ENCODE results near the gene ZNF415.

The ZNF415 gene

DNA sequence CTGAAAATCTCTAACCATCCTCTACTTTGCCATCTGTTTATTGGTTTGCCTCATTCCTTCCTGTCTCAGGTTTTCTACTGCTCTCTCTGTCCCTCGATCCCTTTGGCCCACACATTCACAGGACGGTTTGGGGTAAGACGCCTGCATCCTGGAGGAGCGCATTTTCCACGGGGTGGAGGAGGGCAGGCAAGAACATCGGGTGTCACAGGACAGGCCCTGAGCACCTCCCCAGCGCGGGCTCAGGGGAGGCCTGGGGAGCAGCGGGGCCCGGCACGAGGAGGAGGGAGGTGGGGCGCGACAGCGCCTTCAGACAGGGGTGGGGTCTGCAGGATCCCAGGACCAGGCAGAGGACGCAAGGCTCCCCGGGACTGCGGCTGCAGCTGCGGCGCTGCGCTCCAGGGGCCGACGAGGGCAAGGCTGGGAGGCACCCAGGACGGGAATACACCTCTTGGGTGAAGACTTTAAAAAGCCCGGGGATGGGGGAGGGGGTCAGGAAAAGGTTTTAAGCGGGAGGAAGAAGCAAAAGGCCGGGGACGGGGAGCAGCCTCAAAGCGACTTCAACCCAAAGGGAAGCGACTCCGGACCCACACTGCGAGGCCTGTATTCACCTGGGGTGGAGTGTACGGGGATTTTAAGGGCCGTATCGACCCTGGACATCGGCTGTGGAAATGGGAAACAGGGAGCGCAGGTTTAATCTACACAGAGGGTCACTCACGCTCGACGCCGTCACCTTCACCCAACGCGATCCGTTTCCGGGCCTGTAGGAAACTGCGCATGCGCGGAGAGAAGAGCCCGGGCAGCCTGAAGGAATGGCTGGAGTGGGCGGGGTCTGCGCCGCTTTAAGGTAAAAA, at the start of gene ZNF415:
Gene ZNF415, minus strand, starts transcription at position 770 of the 851 bp plus-strand sequence. CDS start 10,234 bp downstream, outside the sequence.
- no peak for TF ChIP-seq FOXM1 (IDR thresholded peaks at IDR 0.05; ENCODE audit: borderline replicate concordance, low read depth)
- no peak for TF ChIP-seq REST (IDR thresholded peaks at IDR 0.05; ENCODE audit: low read depth)
- TF ChIP-seq EGR1 (IDR thresholded peaks at IDR 0.05) = no peak
- TF ChIP-seq YY1 (IDR thresholded peaks at IDR 0.05; ENCODE audit: low read depth) = 0 out of 2 replicates have a peak, but pooled peaks have one; percentile 20
- TF ChIP-seq, protein P1, sequence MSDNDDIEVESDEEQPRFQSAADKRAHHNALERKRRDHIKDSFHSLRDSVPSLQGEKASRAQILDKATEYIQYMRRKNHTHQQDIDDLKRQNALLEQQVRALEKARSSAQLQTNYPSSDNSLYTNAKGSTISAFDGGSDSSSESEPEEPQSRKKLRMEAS (IDR thresholded peaks at IDR 0.05) = peak; percentile 69
- TF ChIP-seq EP300 (IDR thresholded peaks at IDR 0.05; ENCODE audit: borderline replicate concordance) = no peak
- no peak for TF ChIP-seq TEAD4 (IDR thresholded peaks at IDR 0.05)
- TF ChIP-seq CEBPB (IDR thresholded peaks at IDR 0.05) = no peak
- TF ChIP-seq ZBTB7A (IDR thresholded peaks at IDR 0.05; ENCODE audit: low read depth) = no peak

DNA sequence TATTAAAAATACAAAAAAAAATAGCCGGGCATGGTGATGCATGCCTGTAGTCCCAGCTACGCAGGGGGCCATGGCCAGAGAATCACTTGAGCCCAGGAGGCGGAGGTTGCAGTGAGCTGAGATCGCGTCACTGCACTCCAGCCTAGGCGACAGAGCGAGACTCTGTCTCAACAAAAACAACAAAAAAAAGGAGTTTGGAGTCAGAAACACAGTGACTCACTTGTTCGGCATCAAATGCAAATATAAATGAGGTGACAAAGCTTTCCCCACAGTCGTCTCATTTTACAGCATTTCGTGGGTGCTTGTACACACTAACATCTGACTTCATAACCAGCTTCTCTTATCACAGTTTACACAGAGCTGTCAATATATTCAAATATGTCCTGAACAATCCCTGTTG, 49.5 kb upstream of the ZNF415 start:
- TF ChIP-seq REST (IDR thresholded peaks at IDR 0.05; ENCODE audit: low read depth) (no peak), CEBPB (IDR thresholded peaks at IDR 0.05) (no peak), CREB1 (IDR thresholded peaks at IDR 0.05; ENCODE audit: low read depth) (no peak), EGR1 (IDR thresholded peaks at IDR 0.05) (no peak), USF1 (IDR thresholded peaks at IDR 0.05) (no peak), TAF1 (IDR thresholded peaks at IDR 0.05; ENCODE audit: low read depth) (no peak), FOXM1 (IDR thresholded peaks at IDR 0.05; ENCODE audit: borderline replicate concordance, low read depth) (no peak), TEAD4 (IDR thresholded peaks at IDR 0.05) (no peak), NFIC (IDR thresholded peaks at IDR 0.05) (no peak), EP300 (IDR thresholded peaks at IDR 0.05; ENCODE audit: borderline replicate concordance) (no peak), ZBTB7A (IDR thresholded peaks at IDR 0.05; ENCODE audit: low read depth) (no peak), TCF12 (IDR thresholded peaks at IDR 0.05; ENCODE audit: low read depth) (no peak), YY1 (IDR thresholded peaks at IDR 0.05; ENCODE audit: low read depth) (no peak), RAD21 (IDR thresholded peaks at IDR 0.05; ENCODE audit: low read depth) (no peak)
- TF ChIP-seq, protein P1 (IDR thresholded peaks at IDR 0.05) = no peak

DNA sequence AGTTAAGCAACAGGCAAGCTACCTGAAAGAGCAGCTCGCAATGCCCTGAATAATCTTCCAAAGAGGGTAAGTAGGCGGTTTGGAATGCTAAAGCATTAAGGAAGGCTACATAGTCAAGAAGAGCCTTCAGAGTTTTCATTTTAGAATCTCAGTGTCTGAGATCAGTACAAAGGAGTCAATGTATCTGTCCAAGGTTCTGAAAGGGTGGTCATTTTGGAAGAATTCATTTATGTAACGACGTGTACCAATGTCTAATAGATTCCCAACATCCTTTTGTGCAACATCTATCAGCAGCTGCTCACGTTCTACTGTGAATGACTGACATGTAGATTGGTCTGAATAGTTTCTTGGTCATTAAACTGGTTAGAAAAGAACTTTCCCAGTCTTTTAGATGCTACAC, 45.3 kb upstream of the ZNF415 start:
- no peak for TF ChIP-seq RAD21 (IDR thresholded peaks at IDR 0.05; ENCODE audit: low read depth)
- peak; percentile 71 for TF ChIP-seq REST (IDR thresholded peaks at IDR 0.05; ENCODE audit: low read depth)

DNA sequence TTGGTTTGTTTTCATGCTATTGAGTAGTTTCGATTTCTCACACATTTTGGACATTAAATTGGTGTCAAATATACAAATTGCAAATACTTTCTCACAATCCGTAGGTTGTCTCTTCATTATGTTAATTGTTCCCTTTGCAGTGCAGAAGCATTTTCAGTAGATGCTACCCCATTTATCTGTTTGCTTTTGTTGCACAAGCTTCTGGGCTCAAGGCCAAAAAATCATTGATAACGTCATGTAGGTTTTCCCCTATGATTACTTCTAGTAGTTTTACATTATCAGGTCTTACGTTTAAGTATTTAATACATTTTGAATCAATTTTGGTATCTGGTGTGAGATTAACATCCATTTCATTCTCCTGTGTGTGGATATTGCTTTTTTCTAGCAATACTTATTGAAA, 40.2 kb upstream of the ZNF415 start:
- no peak for TF ChIP-seq USF1 (IDR thresholded peaks at IDR 0.05)
- no peak for TF ChIP-seq CREB1 (IDR thresholded peaks at IDR 0.05; ENCODE audit: low read depth)
- no peak for TF ChIP-seq EP300 (IDR thresholded peaks at IDR 0.05; ENCODE audit: borderline replicate concordance)

GRCh38 chr19:53165691-53166091, 33.0 kb upstream of the ZNF415 start:
- TF ChIP-seq TAF1 (IDR thresholded peaks at IDR 0.05; ENCODE audit: low read depth) = no peak
- no peak for TF ChIP-seq TEAD4 (IDR thresholded peaks at IDR 0.05)

Data from Ishikawa (cell line).